Choroid plexus epithelial cell (primary cell): ENCODE data around the gene SAMD4B.
A peak's percentile ranks its signal among the peaks of the same experiment; 100 is the strongest.

Experiments
- DNase-seq: peaks from one replicate; pipeline ENCODE4 v3.0.0-alpha.2; 2010; ENCODE audit warnings: low read depth
- H3K4me3 ChIP-seq: 2 replicates; pipeline ENCODE4 v1.5.1; 2011; ENCODE audit warnings: low read depth, mild to moderate bottlenecking, control low read depth, low read length, moderate library complexity
- CTCF ChIP-seq: conservative IDR thresholded peaks from 2 replicates; pipeline ENCODE4 v1.5.1; 2011; ENCODE audit warnings: low read depth, mild to moderate bottlenecking, control low read depth, inconsistent platforms, low read length, moderate library complexity

Gene SAMD4B

GRCh38 chr19:39356073-39356472 is 13.9 kb downstream of the SAMD4B start:
- TF ChIP-seq CTCF: no peak
- no peak overlapping the region for H3K4me3 ChIP-seq
- no peak for DNase-seq

- H3K4me3 ChIP-seq: no peak overlapping the region
- TF ChIP-seq CTCF: no peak
- no peak for DNase-seq
Measured at GRCh38 chr19:39356647-39357046, 14.4 kb downstream of the SAMD4B start.

GRCh38 chr19:39359026-39359425 is 16.8 kb downstream of the SAMD4B start:
- TF ChIP-seq CTCF: no peak
- no peak overlapping the region for H3K4me3 ChIP-seq
- no peak for DNase-seq

- TF ChIP-seq CTCF: no peak
- H3K4me3 ChIP-seq: no peak overlapping the region
- peak; percentile 22 for DNase-seq
Measured at GRCh38 chr19:39360599-39360998, 18.4 kb downstream of the SAMD4B start.

- no peak overlapping the region for H3K4me3 ChIP-seq
- TF ChIP-seq CTCF: no peak
- DNase-seq: peak; percentile 89
Measured at GRCh38 chr19:39362682-39363657, 20.7 kb downstream of the SAMD4B start.

- peak; percentile 85 for DNase-seq
- TF ChIP-seq CTCF: no peak
- no peak overlapping the region for H3K4me3 ChIP-seq
Measured at GRCh38 chr19:39363901-39364457, 21.8 kb downstream of the SAMD4B start.
